Ovary (tissue), 9 donors: ENCODE measurements around the gene HORMAD2. TPM values are rescaled to one million over a fixed set of nuclear protein-coding genes. Genes with fewer than 3 reads are reported as not detected.

Experiments used
- DNase-seq, 5 donors: peaks; one replicate each; pipeline ENCODE4 v3.0.0-alpha.2; 2019 to 2020
- H3K27ac ChIP-seq, 2 donors: fragments of 200-600 bp; one replicate each; pipeline versions ENCODE4 v1.5.1 to v1.8.0; 2019 to 2022
- H3K27me3 ChIP-seq: fragments of 200-600 bp; one replicate; pipeline ENCODE4 v1.8.0; 2022
- H3K36me3 ChIP-seq: fragments of 200-600 bp; sonication (generic); one replicate; pipeline ENCODE4 v1.5.1; 2019
- H3K4me1 ChIP-seq: one replicate; pipeline ENCODE4 v1.8.1; 2013; ENCODE audit warnings: mild to moderate bottlenecking, moderate library complexity; ENCODE audit not compliant: insufficient read depth
- H3K4me3 ChIP-seq: fragments of 200-600 bp; sonication (generic); one replicate; pipeline ENCODE4 v1.5.1; 2017
- H3K9me3 ChIP-seq, 2 donors: fragments of 200-600 bp in 1 of 2; sonication (generic) in 1 of 2; one replicate each; pipeline versions ENCODE4 v1.5.1 to v1.8.1; 2013 to 2019; ENCODE audit warnings: mild to moderate bottlenecking in 1 of 2, moderate library complexity in 1 of 2
- CTCF ChIP-seq, 3 donors: fragments of 450-650 bp in 2 of 3; fragments of 200-600 bp in 1 of 3; IDR thresholded peaks; one replicate each; pipeline versions ENCODE4 v1.5.1 to v1.8.0; 2016 to 2022; ENCODE audit warnings: antibody characterized with exemption in 3 of 3, mild to moderate bottlenecking in 1 of 3
- EP300 ChIP-seq: sonication (generic); formaldehyde crosslinking; IDR thresholded peaks from one replicate; pipeline ENCODE4 v1.6.1; 2017; ENCODE audit warnings: antibody characterized with exemption
- POLR2A ChIP-seq: fragments of 450-650 bp; IDR thresholded peaks from one replicate; pipeline ENCODE4 v1.6.1; 2017; ENCODE audit warnings: antibody characterized with exemption, mild to moderate bottlenecking, moderate library complexity
- WGBS, 3 donors: extraction: QIAGEN DNeasy Blood & Tissue Kit in 1 of 3; methylation state at CpG; one replicate each; pipeline versions ENCODE4 v1.1.5 to v1.1.7; 2013 to 2017; 5-methylcytosine and 5-hydroxymethylcytosine counted together
- intact Hi-C, 4 donors: fragments of 100-400 bp; cut with DNase I; formaldehyde crosslinking; loops; one replicate each; pipeline versions ENCODE4 v1.11.0 to v1.15.1; 2022 to 2023
- polyA plus RNA-seq, 2 donors: library from polyadenylated mRNA; stranded (reverse); fragments of 200-250 nt in 1 of 2; fragments of 350-450 nt in 1 of 2; fragmentation: Illumina TruSeq in 1 of 2; extraction: RNeasy Lipid Tissue Mini Kit (QIAGEN cat#74804) in 1 of 2; gene quantifications; one replicate each; pipeline ENCODE4 v1.2.3, GENCODE V29; 2013 to 2014
- total RNA-seq, 7 donors: library from RNA; depleted of rRNA in 2 of 7; stranded (reverse); fragments of >200 nt in 2 of 7; fragmentation: NEBNext Ultra II Directional in 3 of 7; extraction: Animal tissue kit (Norgen Biotek cat#: 25700) in 3 of 7; gene quantifications; one replicate each; pipeline versions ENCODE4 v1.1.0 to v1.2.4, GENCODE V29; 2016 to 2023
- donor health status: DM: no; HTN: no; CAD: no; lungs with moderate emphysema.
- donor health status: DM: no; HTN: no; CAD: no.
- donor health status: Bipolar disorder and iron deficiency.
- donor health status: DM: yes; HTN: yes; CAD: no.
- donor health status: DM: no; HTN: no; CAD: no.
- donor health status: DM: yes; HTN: yes; CAD: no.

The HORMAD2 gene
- total and polyA plus RNA-seq, 9 donors = not detected

- WGBS, 3 donors = 95 to 98% (median 98%) methylated on average over 6 of the region's 6 CpGs
- no peaks in the 10 kb centered on the region for H3K36me3 ChIP-seq
- no peak for DNase-seq
- no peaks in the 10 kb centered on the region for H3K27me3 ChIP-seq
- TF ChIP-seq POLR2A (no peak), EP300 (no peak), CTCF (IDR thresholded peaks at IDR 0.05) (no peak)
- intact Hi-C loops = loop anchor here in 1 of 4 donors (5.0 kb wide), 1 partner anchor 33 kb away; no protein-coding TSS in a partner anchor
- H3K27ac ChIP-seq = peak overlapping the region; percentile 53 to 75
- H3K4me3 ChIP-seq = no peak overlapping the region
- no peaks in the 10 kb centered on the region for H3K9me3 ChIP-seq
- peaks cover 20% of the 10 kb centered on the region for H3K4me1 ChIP-seq
These were observed 129.4 kb downstream of the HORMAD2 start for GRCh38 chr22:30209642-30210041.

- DNase-seq = no peak
- WGBS, 3 donors = 90 to 95% (median 93%) methylated on average over 19 of the region's 19 CpGs
- H3K27me3 ChIP-seq = no peaks in the 10 kb centered on the region
- no peak overlapping the region for H3K4me3 ChIP-seq
- intact Hi-C loops = no loop called here
- H3K27ac ChIP-seq = no peak overlapping the region
- no peaks in the 10 kb centered on the region for H3K9me3 ChIP-seq
- H3K36me3 ChIP-seq = no peaks in the 10 kb centered on the region
- H3K4me1 ChIP-seq = peaks cover 16% of the 10 kb centered on the region
- TF ChIP-seq EP300 = no peak
- TF ChIP-seq POLR2A = no peak
- TF ChIP-seq CTCF (IDR thresholded peaks at IDR 0.05) = no peak
These were observed 130.1 kb downstream of the HORMAD2 start for GRCh38 chr22:30210235-30210909.

DNA sequence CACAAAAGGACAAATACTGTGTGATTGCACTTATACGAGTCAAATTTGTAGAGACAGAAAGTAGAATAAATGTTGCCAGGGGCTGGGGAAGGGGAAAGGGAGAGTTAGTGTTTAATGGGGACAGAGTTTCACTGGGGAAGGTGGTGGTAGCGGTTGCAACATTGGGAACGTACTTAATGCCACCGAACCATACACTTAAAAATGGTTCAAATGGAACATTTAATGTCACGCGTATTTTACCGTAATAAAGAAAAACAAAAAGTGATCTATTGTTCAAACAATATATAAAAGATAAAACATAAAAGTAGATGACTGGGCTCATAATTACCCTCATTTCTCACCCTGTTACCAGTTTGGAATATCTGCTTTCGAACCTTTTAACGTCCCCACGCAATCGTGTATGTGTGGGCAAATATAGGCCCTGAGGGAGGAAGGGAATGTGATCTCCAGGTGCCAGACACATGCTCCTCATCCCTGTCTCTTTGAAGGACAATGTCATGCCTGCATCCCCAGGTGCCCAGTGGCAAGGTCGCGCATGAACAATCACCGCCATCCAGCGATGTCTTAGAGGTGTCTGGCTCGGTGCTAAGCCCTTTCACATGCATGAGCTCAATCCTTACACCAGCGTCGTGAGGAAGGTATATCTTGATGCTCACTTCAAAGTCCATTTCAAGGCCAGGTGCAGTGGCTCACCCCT is 131.0 kb downstream of the HORMAD2 start:
- 95 to 97% (median 95%) methylated on average over 18 of the region's 18 CpGs for WGBS, 3 donors

More for the DNA sequence above, 131.0 kb downstream of the HORMAD2 start:
- no peaks in the 10 kb centered on the region for H3K36me3 ChIP-seq
- H3K4me3 ChIP-seq = no peak overlapping the region
- H3K27ac ChIP-seq = no peak overlapping the region
- no peak for DNase-seq
- no peaks in the 10 kb centered on the region for H3K27me3 ChIP-seq
- peaks cover 16% of the 10 kb centered on the region for H3K4me1 ChIP-seq
- TF ChIP-seq CTCF (IDR thresholded peaks at IDR 0.05) (no peak), EP300 (no peak), POLR2A (no peak)
- no peaks in the 10 kb centered on the region for H3K9me3 ChIP-seq
- intact Hi-C loops = no loop called here
